ENCODE data around the gene TEX261. TPM values are rescaled to one million over a fixed set of nuclear protein-coding genes. Genes with fewer than 3 reads are reported as not detected.
A peak's percentile ranks its signal among the peaks of the same experiment; 100 is the strongest.
"Not testable (repeated sequence)": the region's sequence is repeated elsewhere in the genome, so short reads cannot be mapped to it uniquely, and the experiment has no call there.

The TEX261 gene
- 10 to 100 TPM; 46.7 to 70.7 (median 54.7) TPM for total RNA-seq
- polyA plus RNA-seq, result 10 to 100 TPM; 31.9 to 70.5 (median 34.2) TPM
- long read RNA-seq, donor 1, transcript TEX261-201 (6 exons, 3,441 nt), result major isoform, 9 of 18 reads
- long read RNA-seq, donor 1, partial matches to known transcripts, result 2 of 18 reads
- long read RNA-seq, donor 1, other reads (novel, unspliced or antisense), result 6 of 18 reads
- long read RNA-seq, donor 2, transcript TEX261-201 (6 exons, 3,441 nt), result major isoform, 47 of 69 reads
- long read RNA-seq, donor 2, partial matches to known transcripts, result 3 of 69 reads
- long read RNA-seq, donor 2, other reads (novel, unspliced or antisense), result 15 of 69 reads

- 1% methylated on average over 22 to 65 of the region's 65 CpGs for WGBS, 3 donors
- Histone ChIP-seq H3K36me3 (ENCODE audit: insufficient read depth in 1 of 2, low read depth in 1 of 2) (peaks cover 3 to 30% of the 10 kb centered on the region in 2 donors), H3K9me3 (no peaks in the 10 kb centered on the region), H3K27ac (peak within 1 kb of the TSS; percentile 81), H3K4me1 (peaks cover 17% of the 10 kb centered on the region), H3K27me3 (ENCODE audit: insufficient read depth in 3 of 3, low read length in 2 of 3) (no peaks in the 10 kb centered on the region), H3K4me3 (peak within 1 kb of the TSS; percentile 97)
- TF ChIP-seq, protein P1, sequence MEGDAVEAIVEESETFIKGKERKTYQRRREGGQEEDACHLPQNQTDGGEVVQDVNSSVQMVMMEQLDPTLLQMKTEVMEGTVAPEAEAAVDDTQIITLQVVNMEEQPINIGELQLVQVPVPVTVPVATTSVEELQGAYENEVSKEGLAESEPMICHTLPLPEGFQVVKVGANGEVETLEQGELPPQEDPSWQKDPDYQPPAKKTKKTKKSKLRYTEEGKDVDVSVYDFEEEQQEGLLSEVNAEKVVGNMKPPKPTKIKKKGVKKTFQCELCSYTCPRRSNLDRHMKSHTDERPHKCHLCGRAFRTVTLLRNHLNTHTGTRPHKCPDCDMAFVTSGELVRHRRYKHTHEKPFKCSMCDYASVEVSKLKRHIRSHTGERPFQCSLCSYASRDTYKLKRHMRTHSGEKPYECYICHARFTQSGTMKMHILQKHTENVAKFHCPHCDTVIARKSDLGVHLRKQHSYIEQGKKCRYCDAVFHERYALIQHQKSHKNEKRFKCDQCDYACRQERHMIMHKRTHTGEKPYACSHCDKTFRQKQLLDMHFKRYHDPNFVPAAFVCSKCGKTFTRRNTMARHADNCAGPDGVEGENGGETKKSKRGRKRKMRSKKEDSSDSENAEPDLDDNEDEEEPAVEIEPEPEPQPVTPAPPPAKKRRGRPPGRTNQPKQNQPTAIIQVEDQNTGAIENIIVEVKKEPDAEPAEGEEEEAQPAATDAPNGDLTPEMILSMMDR (IDR thresholded peaks at IDR 0.05), result peak; percentile 72
- peak; percentile 91 to 95 for DNase-seq
- intact Hi-C loops (cut with DNase I), result no loop called here
- ATAC-seq, result peak; percentile 96 to 99 (median 99)
Observed at GRCh38 chr2:70994699-70995425, at the start of gene TEX261. Gene TEX261 (minus strand): TSS chr2:70994873. CDS start chr2:70994757, 116 bp downstream.

DNA sequence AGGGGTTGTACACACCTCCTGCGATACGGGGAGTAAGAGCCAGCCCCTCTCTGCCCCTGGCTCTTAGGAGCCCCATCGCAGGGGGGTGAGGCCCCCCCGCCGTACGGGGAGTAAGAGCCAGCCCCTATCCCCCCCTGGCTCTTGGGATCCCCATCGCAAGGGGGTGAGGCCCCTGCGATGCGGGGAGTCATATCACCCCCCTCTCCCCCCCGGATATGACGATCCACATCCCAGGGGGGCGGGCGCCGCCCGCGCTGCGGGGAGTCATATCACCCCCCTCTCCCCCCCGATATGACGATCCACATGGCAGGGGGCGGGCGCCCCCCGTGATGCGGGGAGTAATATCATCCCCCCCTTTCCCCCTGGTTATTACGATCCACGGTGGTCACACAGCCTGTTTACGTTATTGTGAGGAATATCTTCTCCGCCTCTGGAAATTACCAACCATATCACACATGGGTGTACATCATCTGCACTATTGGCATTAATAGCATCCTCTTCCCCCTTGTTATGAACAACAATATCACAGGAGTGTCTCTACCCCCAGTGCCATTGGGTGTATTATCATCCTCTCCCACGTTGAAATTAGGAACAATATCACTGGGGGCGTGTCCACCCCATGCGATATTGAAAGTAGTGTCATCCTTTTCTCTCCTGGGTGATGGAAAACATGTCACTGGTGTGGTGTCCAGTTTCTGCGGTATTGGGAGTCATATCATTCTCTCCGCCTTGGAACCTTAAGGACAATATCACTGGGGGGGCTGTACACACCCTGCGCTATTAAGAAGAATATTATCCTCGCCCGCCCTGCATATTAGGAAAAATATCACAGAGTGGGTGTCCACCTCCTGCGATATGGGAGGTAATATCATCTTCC lies 49.1 kb upstream of the TEX261 start:
- ATAC-seq (no peak), DNase-seq (no peak)
- H3K9me3 ChIP-seq, result no peaks in the 10 kb centered on the region
- H3K36me3 ChIP-seq (ENCODE audit: insufficient read depth in 1 of 2, low read depth in 1 of 2), result no peaks in the 10 kb centered on the region
- intact Hi-C loops (cut with DNase I), result no loop called here
- H3K27me3 ChIP-seq (ENCODE audit: insufficient read depth in 3 of 3, low read length in 2 of 3), result peaks cover 0 to 4% (median 3%) of the 10 kb centered on the region in 3 donors
- WGBS, 3 donors, result 76 to 78% (median 78%) methylated on average over 28 to 36 of the region's 36 CpGs
- TF ChIP-seq, protein P1 (IDR thresholded peaks at IDR 0.05), result no peak
- H3K27ac ChIP-seq, result no peak overlapping the region
- H3K4me3 ChIP-seq, result no peak overlapping the region
- no peaks in the 10 kb centered on the region for H3K4me1 ChIP-seq

GRCh38 chr2:71042287-71042686 lies 47.6 kb upstream of the TEX261 start:
- Histone ChIP-seq H3K4me1 (no peaks in the 10 kb centered on the region), H3K27me3 (ENCODE audit: insufficient read depth in 3 of 3, low read length in 2 of 3) (peaks cover 0 to 4% (median 3%) of the 10 kb centered on the region in 3 donors), H3K9me3 (no peaks in the 10 kb centered on the region), H3K27ac (no peak overlapping the region), H3K36me3 (ENCODE audit: insufficient read depth in 1 of 2, low read depth in 1 of 2) (no peaks in the 10 kb centered on the region), H3K4me3 (no peak overlapping the region)
- TF ChIP-seq, protein P1 (IDR thresholded peaks at IDR 0.05), result no peak
- intact Hi-C loops (cut with DNase I), result no loop called here
- DNase-seq, result no peak
- ATAC-seq, result no peak
- 65 to 70% (median 67%) methylated on average over 4 of the region's 4 CpGs for WGBS, 3 donors

- H3K4me1 ChIP-seq; DNase-seq; H3K27me3 ChIP-seq (ENCODE audit: insufficient read depth in 3 of 3, low read length in 2 of 3); H3K9me3 ChIP-seq; H3K36me3 ChIP-seq (ENCODE audit: insufficient read depth in 1 of 2, low read depth in 1 of 2); H3K27ac ChIP-seq; H3K4me3 ChIP-seq; intact Hi-C loops (cut with DNase I); ATAC-seq: not testable (repeated sequence)
- 87 to 91% (median 90%) methylated on average over 8 of the region's 8 CpGs for WGBS, 3 donors
Observed at GRCh38 chr2:71036296-71036695, 41.6 kb upstream of the TEX261 start.

DNA sequence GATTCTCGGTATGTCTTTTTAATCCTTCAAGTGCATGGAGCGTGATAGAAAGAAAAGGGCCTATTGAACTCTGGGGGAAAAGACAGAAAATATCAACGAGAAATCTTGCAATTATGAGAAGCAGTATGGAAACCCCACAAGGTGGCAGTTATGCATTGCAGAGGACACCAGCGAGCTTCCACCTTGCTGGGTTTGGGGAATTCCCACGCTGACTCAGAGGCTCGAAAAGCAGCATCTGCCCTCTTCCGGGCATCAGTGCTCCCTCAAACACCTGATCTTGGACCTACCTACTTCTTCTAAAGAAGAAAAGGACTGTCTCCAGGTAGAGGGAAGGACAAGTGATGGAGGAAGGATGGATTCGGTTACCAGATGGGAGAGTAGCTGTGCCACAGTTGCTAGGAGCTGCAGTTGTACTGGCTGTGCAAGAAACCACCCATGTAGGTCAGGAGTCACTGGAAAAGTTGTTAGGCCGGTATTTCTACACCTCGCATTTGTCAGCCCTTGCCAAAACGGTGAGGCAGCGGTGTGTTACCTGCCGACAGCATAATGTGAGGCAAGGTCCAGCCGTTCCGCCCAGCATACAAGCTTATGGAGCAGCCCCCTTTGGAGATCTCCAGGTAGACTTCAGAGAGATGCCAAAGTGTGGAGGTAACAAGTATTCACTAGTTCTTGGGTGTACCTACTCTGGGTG lies 29.0 kb upstream of the TEX261 start:
- H3K4me1 ChIP-seq; ATAC-seq; H3K27me3 ChIP-seq (ENCODE audit: insufficient read depth in 3 of 3, low read length in 2 of 3): not testable (repeated sequence)

DNA sequence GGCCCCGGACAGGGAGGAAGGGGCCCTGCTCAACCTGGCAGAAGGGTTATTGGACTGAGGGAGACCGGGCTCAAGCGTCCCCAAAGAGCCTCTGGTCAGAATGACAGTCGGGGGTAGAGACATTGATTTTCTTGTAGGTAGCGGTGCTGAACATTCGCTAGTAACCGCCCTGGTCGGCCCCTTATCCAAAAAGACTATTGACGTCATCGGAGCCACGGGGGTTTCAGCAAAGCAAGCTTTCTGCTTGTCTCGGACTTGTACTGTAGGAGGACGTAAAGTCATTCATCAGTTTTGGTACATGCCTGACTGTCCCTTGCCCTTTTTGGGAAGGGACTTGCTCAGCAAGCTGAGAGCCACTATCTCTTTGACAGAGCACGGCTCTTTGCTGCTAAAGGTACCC lies 26.7 kb upstream of the TEX261 start:
- H3K4me3 ChIP-seq; H3K4me1 ChIP-seq; H3K27ac ChIP-seq; ATAC-seq; H3K9me3 ChIP-seq; DNase-seq; H3K36me3 ChIP-seq (ENCODE audit: insufficient read depth in 1 of 2, low read depth in 1 of 2); intact Hi-C loops (cut with DNase I); H3K27me3 ChIP-seq (ENCODE audit: insufficient read depth in 3 of 3, low read length in 2 of 3): not testable (repeated sequence)
- 48 to 61% (median 55%) methylated on average over 14 of the region's 14 CpGs for WGBS, 3 donors

More for the DNA sequence above, 29.0 kb upstream of the TEX261 start:
- DNase-seq; H3K4me3 ChIP-seq; H3K36me3 ChIP-seq (ENCODE audit: insufficient read depth in 1 of 2, low read depth in 1 of 2); H3K27ac ChIP-seq; H3K9me3 ChIP-seq; intact Hi-C loops (cut with DNase I): not testable (repeated sequence)
- WGBS, 3 donors, result 74 to 79% (median 76%) methylated on average over 15 of the region's 15 CpGs

- DNase-seq; H3K27me3 ChIP-seq (ENCODE audit: insufficient read depth in 3 of 3, low read length in 2 of 3); H3K9me3 ChIP-seq; intact Hi-C loops (cut with DNase I); H3K4me3 ChIP-seq; ATAC-seq; H3K27ac ChIP-seq; H3K36me3 ChIP-seq (ENCODE audit: insufficient read depth in 1 of 2, low read depth in 1 of 2); H3K4me1 ChIP-seq: not testable (repeated sequence)
- WGBS, 3 donors, result 81 to 90% (median 86%) methylated on average over 6 of the region's 6 CpGs
Observed at GRCh38 chr2:71019989-71020388, 25.3 kb upstream of the TEX261 start.

Data from psoas muscle (tissue), 8 donors.